Measurements from ENCODE around the gene CDS1.

The CDS1 gene

GRCh38 chr4:84597450-84597849 is 14.5 kb downstream of the CDS1 start:
- Histone ChIP-seq H2AFZ (no peak overlapping the region), H3K9me3 (ENCODE audit: control insufficient read depth, low read length) (no peaks in the 10 kb centered on the region), H3K79me2 (no peaks in the 10 kb centered on the region), H3K4me2 (ENCODE audit: low read length) (no peak overlapping the region), H3K27me3 (ENCODE audit: control insufficient read depth, insufficient read depth, low read length) (no peaks in the 10 kb centered on the region), H3K27ac (no peak overlapping the region), H3K4me3 (ENCODE audit: low read depth, low read length) (no peak overlapping the region), H3K36me3 (ENCODE audit: control insufficient read depth, insufficient read depth, low read length) (no peaks in the 10 kb centered on the region), H3K4me1 (no peaks in the 10 kb centered on the region), H3K9ac (no peak overlapping the region)
- no peak for TF ChIP-seq CTCF (IDR thresholded peaks at IDR 0.05)

DNA sequence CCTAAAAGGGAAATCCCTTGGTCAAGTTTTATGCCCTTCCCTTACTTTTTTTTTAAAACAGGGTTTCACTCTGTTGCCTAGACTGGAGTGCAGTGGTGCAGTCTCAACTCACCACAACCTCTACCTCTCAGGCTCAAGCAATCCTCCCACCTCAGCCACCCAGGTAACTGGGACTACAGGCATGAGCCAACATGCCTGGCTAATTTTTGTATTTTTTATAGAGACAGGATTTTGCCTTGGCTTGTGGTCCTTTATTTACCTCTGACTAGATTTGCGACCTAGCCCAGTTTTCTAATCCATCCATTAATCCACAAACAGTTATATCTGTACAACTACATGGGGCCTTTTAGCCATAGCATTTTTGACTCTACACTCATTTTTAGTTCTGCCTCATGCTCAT is 23.7 kb downstream of the CDS1 start:
- TF ChIP-seq CTCF (IDR thresholded peaks at IDR 0.05), result no peak
- Histone ChIP-seq H3K4me2 (ENCODE audit: low read length) (no peak overlapping the region), H3K4me3 (ENCODE audit: low read depth, low read length) (no peak overlapping the region), H3K79me2 (no peaks in the 10 kb centered on the region), H3K9me3 (ENCODE audit: control insufficient read depth, low read length) (no peaks in the 10 kb centered on the region), H3K36me3 (ENCODE audit: control insufficient read depth, insufficient read depth, low read length) (no peaks in the 10 kb centered on the region), H3K27ac (no peak overlapping the region), H3K27me3 (ENCODE audit: control insufficient read depth, insufficient read depth, low read length) (no peaks in the 10 kb centered on the region), H2AFZ (no peak overlapping the region), H3K9ac (no peak overlapping the region), H3K4me1 (no peaks in the 10 kb centered on the region)

GRCh38 chr4:84611531-84611930 is 28.6 kb downstream of the CDS1 start:
- no peak for TF ChIP-seq CTCF (IDR thresholded peaks at IDR 0.05)
- Histone ChIP-seq H3K9me3 (ENCODE audit: control insufficient read depth, low read length) (no peaks in the 10 kb centered on the region), H3K27ac (no peak overlapping the region), H3K27me3 (ENCODE audit: control insufficient read depth, insufficient read depth, low read length) (no peaks in the 10 kb centered on the region), H3K9ac (no peak overlapping the region), H3K36me3 (ENCODE audit: control insufficient read depth, insufficient read depth, low read length) (no peaks in the 10 kb centered on the region), H3K4me3 (ENCODE audit: low read depth, low read length) (no peak overlapping the region), H3K4me2 (ENCODE audit: low read length) (no peak overlapping the region), H3K79me2 (no peaks in the 10 kb centered on the region), H3K4me1 (no peaks in the 10 kb centered on the region), H2AFZ (no peak overlapping the region)

DNA sequence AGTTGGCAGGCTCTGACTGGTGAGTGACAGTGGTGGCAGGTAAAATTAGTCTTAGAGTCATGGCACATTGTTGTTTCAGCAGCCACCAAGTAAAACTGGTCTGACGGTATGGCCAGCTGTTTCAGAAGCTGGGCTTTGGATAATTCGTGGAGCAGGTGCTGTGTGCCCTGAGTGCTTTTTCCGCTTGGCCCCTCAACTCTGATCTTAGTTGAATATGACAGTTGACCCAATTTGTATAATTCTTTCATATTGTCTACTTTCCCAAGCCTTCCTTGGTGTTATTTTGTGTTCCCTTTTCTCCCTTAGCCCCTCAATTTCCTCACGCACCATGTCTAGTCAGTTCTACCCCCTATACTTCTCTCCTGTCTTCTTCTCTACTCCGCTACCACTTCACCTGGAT is 32.0 kb downstream of the CDS1 start:
- no peak overlapping the region for H3K27ac ChIP-seq
- H2AFZ ChIP-seq, result no peak overlapping the region
- H3K4me2 ChIP-seq (ENCODE audit: low read length), result no peak overlapping the region
- no peak for TF ChIP-seq CTCF (IDR thresholded peaks at IDR 0.05)
- H3K27me3 ChIP-seq (ENCODE audit: control insufficient read depth, insufficient read depth, low read length), result no peaks in the 10 kb centered on the region
- H3K9me3 ChIP-seq (ENCODE audit: control insufficient read depth, low read length), result no peaks in the 10 kb centered on the region
- H3K4me1 ChIP-seq, result no peaks in the 10 kb centered on the region
- no peak overlapping the region for H3K9ac ChIP-seq
- no peaks in the 10 kb centered on the region for H3K36me3 ChIP-seq (ENCODE audit: control insufficient read depth, insufficient read depth, low read length)
- no peaks in the 10 kb centered on the region for H3K79me2 ChIP-seq
- H3K4me3 ChIP-seq (ENCODE audit: low read depth, low read length), result no peak overlapping the region

DNA sequence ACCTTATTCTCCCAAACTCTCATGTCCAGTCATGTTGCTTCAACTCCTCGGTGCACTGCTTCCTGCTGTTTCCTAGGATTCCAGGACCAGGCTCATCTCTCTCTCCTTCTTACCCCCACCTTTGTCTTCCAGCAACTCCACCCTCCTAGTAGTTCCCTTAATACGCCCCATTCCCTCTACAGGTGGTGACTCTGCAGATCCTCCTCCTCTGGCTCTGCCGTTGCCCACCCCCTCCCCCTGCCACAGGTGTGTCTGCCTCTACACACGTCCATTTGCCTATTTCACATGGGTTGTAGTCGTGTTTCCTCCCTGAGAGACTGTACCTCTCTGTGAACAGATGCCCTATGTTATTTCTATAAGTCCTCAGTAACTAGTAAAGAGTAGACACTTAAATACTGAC is 32.4 kb downstream of the CDS1 start:
- Histone ChIP-seq H3K4me3 (ENCODE audit: low read depth, low read length) (no peak overlapping the region), H3K36me3 (ENCODE audit: control insufficient read depth, insufficient read depth, low read length) (no peaks in the 10 kb centered on the region), H2AFZ (no peak overlapping the region), H3K9ac (no peak overlapping the region), H3K79me2 (no peaks in the 10 kb centered on the region), H3K4me2 (ENCODE audit: low read length) (no peak overlapping the region), H3K9me3 (ENCODE audit: control insufficient read depth, low read length) (no peaks in the 10 kb centered on the region), H3K27ac (no peak overlapping the region), H3K27me3 (ENCODE audit: control insufficient read depth, insufficient read depth, low read length) (no peaks in the 10 kb centered on the region), H3K4me1 (no peaks in the 10 kb centered on the region)
- no peak for TF ChIP-seq CTCF (IDR thresholded peaks at IDR 0.05)

All from parathyroid adenoma (tissue), 2 donors.